HepG2 (cell line): ENCODE data around the gene GCHFR. TPM values are rescaled to one million over a fixed set of nuclear protein-coding genes. Genes with fewer than 3 reads are reported as not detected.

Source experiments
- E2F1 ChIP-seq: sonication (generic); formaldehyde crosslinking; IDR thresholded peaks from 2 replicates; pipeline ENCODE4 v1.5.0; 2020; ENCODE audit warnings: missing genetic modification reagents
- HINFP ChIP-seq: sonication (generic); formaldehyde crosslinking; IDR thresholded peaks from 2 replicates; pipeline ENCODE4 v1.4.0; 2020; ENCODE audit warnings: low read depth, mild to moderate bottlenecking, missing genetic modification reagents
- NFE2L2 ChIP-seq: fragments of 150-350 bp; IDR thresholded peaks from 2 replicates; pipeline ENCODE4 v1.6.1; 2014; ENCODE audit warnings: low read length
- RAD21 ChIP-seq: fragments of 450-650 bp; formaldehyde crosslinking; IDR thresholded peaks from 2 replicates; pipeline ENCODE4 v1.5.0; 2020; ENCODE audit warnings: mild to moderate bottlenecking
- ZNF20 ChIP-seq: sonication (generic); formaldehyde crosslinking; IDR thresholded peaks from 2 replicates; pipeline ENCODE4 v1.4.0; 2020; ENCODE audit warnings: mild to moderate bottlenecking, moderate library complexity, missing genetic modification reagents
- ZNF317 ChIP-seq: sonication (generic); formaldehyde crosslinking; IDR thresholded peaks from 2 replicates; pipeline ENCODE4 v1.5.0; 2020; ENCODE audit warnings: mild to moderate bottlenecking, missing genetic modification reagents
- ZNF382 ChIP-seq: sonication (generic); formaldehyde crosslinking; IDR thresholded peaks from 2 replicates; pipeline ENCODE4 v1.5.0; 2020; ENCODE audit warnings: missing genetic modification reagents, mild to moderate bottlenecking, borderline replicate concordance
- polyA plus RNA-seq, 8 experiments: library from polyadenylated mRNA; depleted of rRNA in 3 of 8; stranded (reverse) in 7 of 8; unstranded in 1 of 8; fragments of >200 nt; fragmentation: Illumina TruSeq in 4 of 8; extraction: Trizol in 4 of 8; gene quantifications; 2 replicates each; pipeline versions ENCODE4 v1.2.1 to v1.2.3, GENCODE V29; 2011 to 2016; ENCODE audit warnings: low read depth in 4 of 8, missing spikeins in 1 of 8, mixed read lengths in 1 of 8; ENCODE audit not compliant: insufficient read depth in 1 of 8
- total RNA-seq, 5 experiments: library from RNA; depleted of rRNA; stranded (reverse); fragments of >200 nt; fragmentation: Illumina TruSeq; extraction: Trizol; gene quantifications; 2 replicates each; pipeline ENCODE4 v1.2.3, GENCODE V29; 2016; ENCODE audit warnings: low read depth in 1 of 5
- TF ChIP-seq, protein P1 (sequence below): sonication (generic); formaldehyde crosslinking; IDR thresholded peaks from 2 replicates; pipeline ENCODE4 v1.5.0; 2020; ENCODE audit warnings: mild to moderate bottlenecking, missing genetic modification reagents, moderate library complexity
- TF ChIP-seq, protein P2 (sequence below): sonication (generic); formaldehyde crosslinking; IDR thresholded peaks from 2 replicates; pipeline ENCODE4 v1.8.1; 2022; ENCODE audit warnings: mild to moderate bottlenecking, missing genetic modification reagents
- TF ChIP-seq, protein P3 (sequence below): IDR thresholded peaks from 2 replicates; pipeline ENCODE4 v1.6.1; 2016; ENCODE audit warnings: missing genetic modification reagents, missing compliant biosample characterization
- TF ChIP-seq, protein P4 (sequence below): sonication (generic); formaldehyde crosslinking; IDR thresholded peaks from 2 replicates; pipeline ENCODE4 v1.4.0; 2020; ENCODE audit warnings: mild to moderate bottlenecking, missing genetic modification reagents

GCHFR gene
- total and polyA plus RNA-seq, 2 of the 13 experiments (the other 11 are each of a cell fraction or from before 2014, with no cell fraction given): 51.5 to 92.4 TPM

DNA sequence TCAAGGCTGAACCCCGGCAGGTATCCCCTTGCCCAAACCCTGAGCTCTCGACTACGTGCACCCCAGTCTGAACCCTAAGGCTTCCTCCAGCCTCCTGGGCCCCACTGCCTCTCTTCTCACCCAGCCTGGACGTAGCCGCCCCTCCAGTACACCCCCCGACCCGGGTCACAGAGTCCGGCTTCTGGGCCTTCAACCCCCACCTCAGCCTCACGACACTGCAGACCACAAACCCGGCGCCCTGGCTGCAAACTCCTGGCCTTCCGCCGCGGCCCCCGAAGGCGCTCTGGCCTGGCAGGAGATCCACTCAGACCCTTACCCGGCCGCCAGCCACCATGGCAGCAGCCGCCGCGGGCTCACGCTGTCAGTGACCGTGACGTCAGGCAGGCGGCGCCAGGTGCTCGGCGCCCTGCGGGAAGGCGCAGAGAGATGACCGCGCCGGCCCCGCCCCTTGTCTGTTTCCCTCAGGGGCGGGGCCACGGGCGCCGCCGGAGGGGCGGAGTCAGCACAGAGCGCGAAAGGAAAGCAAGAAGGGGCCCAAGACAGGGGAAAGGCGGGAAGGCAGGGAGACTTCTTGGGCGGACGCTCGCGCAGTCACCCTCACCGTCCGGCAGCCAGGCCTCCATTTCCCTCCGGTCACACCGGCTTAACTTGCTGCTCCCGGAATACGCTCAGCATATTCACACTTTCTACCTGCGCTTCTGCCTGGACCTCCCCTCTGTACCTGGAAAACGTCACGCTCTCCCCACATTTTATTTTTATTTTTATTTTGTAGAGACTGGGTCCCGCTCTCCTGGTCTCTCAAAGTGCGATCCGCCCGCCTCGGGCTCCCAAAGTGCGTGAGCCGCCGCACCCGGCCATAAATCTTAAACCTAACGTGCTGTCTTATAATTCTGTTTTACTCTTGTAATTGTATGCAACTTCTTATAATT is 8.7 kb upstream of the GCHFR start, which contains the start of gene RMDN3 (continued):
- TF ChIP-seq, protein P1, sequence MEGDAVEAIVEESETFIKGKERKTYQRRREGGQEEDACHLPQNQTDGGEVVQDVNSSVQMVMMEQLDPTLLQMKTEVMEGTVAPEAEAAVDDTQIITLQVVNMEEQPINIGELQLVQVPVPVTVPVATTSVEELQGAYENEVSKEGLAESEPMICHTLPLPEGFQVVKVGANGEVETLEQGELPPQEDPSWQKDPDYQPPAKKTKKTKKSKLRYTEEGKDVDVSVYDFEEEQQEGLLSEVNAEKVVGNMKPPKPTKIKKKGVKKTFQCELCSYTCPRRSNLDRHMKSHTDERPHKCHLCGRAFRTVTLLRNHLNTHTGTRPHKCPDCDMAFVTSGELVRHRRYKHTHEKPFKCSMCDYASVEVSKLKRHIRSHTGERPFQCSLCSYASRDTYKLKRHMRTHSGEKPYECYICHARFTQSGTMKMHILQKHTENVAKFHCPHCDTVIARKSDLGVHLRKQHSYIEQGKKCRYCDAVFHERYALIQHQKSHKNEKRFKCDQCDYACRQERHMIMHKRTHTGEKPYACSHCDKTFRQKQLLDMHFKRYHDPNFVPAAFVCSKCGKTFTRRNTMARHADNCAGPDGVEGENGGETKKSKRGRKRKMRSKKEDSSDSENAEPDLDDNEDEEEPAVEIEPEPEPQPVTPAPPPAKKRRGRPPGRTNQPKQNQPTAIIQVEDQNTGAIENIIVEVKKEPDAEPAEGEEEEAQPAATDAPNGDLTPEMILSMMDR (CRISPR knock-in tag): peak; percentile 35
- TF ChIP-seq ZNF317 (CRISPR knock-in tag): no peak
- TF ChIP-seq, protein P2, sequence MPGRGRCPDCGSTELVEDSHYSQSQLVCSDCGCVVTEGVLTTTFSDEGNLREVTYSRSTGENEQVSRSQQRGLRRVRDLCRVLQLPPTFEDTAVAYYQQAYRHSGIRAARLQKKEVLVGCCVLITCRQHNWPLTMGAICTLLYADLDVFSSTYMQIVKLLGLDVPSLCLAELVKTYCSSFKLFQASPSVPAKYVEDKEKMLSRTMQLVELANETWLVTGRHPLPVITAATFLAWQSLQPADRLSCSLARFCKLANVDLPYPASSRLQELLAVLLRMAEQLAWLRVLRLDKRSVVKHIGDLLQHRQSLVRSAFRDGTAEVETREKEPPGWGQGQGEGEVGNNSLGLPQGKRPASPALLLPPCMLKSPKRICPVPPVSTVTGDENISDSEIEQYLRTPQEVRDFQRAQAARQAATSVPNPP (CRISPR knock-in tag): no peak
- TF ChIP-seq, protein P3, sequence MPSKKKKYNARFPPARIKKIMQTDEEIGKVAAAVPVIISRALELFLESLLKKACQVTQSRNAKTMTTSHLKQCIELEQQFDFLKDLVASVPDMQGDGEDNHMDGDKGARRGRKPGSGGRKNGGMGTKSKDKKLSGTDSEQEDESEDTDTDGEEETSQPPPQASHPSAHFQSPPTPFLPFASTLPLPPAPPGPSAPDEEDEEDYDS: peak; percentile 78
- TF ChIP-seq E2F1: peak; percentile 96
- no peak for TF ChIP-seq ZNF20 (CRISPR knock-in tag)
- TF ChIP-seq HINFP: peak; percentile 93
- no peak for TF ChIP-seq RAD21 (CRISPR knock-in tag)
- TF ChIP-seq, protein P4, sequence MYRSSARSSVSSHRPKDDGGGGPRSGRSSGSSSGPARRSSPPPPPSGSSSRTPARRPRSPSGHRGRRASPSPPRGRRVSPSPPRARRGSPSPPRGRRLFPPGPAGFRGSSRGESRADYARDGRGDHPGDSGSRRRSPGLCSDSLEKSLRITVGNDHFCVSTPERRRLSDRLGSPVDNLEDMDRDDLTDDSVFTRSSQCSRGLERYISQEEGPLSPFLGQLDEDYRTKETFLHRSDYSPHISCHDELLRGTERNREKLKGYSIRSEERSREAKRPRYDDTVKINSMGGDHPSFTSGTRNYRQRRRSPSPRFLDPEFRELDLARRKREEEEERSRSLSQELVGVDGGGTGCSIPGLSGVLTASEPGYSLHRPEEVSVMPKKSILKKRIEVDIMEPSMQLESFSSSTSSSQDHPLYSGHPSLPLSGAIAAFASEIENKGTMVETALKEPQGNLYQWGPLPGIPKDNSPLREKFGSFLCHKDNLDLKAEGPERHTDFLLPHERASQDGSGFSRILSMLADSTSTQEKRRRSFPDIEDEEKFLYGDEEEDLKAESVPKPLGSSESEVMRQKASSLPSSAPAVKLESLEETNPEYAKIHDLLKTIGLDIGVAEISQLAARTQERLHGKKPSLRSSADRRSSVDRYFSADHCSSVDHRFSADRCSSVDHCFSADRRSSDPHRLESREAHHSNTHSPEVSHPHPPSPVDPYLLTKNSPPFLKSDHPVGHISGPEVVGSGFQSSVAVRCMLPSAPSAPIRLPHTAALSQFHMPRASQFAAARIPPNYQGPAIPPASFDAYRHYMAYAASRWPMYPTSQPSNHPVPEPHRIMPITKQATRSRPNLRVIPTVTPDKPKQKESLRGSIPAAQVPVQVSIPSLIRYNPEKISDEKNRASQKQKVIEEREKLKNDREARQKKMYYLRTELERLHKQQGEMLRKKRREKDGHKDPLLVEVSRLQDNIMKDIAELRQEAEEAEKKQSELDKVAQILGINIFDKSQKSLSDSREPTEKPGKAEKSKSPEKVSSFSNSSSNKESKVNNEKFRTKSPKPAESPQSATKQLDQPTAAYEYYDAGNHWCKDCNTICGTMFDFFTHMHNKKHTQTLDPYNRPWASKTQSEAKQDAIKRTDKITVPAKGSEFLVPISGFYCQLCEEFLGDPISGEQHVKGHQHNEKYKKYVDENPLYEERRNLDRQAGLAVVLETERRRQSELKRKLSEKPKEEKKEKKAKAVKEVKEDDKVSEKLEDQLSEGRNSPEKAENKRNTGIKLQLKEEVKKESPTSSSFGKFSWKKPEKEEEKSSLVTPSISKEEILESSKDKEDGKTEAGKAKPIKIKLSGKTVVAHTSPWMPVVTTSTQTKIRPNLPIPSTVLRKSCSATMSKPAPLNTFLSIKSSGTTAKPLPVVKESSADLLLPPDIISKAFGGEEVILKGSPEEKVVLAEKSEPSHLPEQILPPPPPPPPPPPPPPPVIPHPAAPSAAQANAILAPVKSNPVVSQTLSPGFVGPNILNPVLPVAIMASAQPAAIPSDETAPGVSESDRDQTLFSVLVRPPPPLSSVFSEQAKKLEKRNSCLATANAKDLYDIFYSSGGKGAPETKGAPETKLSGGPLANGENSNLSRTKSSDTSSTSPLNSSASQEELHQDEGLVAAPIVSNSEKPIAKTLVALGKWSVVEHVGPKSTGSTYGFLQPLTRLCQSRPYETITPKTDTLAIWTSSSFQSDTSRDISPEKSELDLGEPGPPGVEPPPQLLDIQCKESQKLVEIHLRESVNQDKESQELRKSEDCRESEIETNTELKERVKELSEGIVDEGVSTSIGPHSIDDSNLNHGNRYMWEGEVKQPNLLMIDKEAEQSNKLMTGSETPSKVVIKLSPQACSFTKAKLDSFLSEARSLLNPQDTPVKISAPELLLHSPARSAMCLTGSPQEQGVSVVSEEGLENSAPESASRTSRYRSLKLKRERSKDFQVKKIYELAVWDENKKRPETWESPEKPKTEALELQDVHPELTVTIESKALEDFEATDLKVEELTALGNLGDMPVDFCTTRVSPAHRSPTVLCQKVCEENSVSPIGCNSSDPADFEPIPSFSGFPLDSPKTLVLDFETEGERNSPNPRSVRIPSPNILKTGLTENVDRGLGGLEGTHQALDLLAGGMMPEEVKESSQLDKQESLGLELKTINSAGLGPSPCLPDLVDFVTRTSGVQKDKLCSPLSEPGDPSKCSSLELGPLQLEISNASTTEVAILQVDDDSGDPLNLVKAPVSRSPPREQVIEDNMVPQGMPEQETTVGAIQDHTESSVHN (CRISPR knock-in tag): peak; percentile 72; the same call in 1 of the 2 replicates
- TF ChIP-seq NFE2L2: no peak
- TF ChIP-seq ZNF382 (CRISPR knock-in tag): no peak
